T47D (cell line): ENCODE data around the gene VWF.
A peak's percentile ranks its signal among the peaks of the same experiment; 100 is the strongest.
"Not testable (repeated sequence)": the region's sequence is repeated elsewhere in the genome, so short reads cannot be mapped to it uniquely, and the experiment has no call there.

Experiments
- DNase-seq, 2 experiments: peaks; one replicate each; pipeline versions ENCODE4 v3.0.0 to v3.0.0-alpha.2; 2011 to 2012; ENCODE audit warnings: low read depth in 1 of 2, low spot score in 1 of 2
- JUND ChIP-seq: IDR thresholded peaks from 2 replicates; pipeline ENCODE4 v1.6.1; 2012; ENCODE audit warnings: low read depth
- in situ Hi-C: cut with HindIII; loops from 2 replicates; pipeline ENCODE4 v1.10.0; 2016; ENCODE audit warnings: low sequenced_read_pairs, low pct_unique_long_range_greater_than_20kb

VWF gene

DNA sequence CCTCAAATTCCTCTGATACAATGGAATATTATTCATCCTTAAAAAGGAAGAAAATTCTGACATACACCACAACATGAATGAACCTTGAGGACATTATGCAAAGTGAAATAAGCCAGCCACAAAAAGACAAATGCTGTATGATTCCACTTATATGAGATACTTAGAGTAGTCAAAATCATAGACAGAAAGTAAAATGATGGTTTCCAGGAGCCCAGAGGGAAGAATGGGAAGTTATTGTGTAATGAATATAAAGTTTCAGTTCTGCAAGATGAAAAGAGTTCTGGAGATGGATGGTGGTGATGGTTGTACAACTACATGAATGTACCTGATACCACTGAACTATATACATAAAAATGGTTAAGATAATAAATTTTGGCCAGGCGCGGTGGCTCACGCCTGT lies 18.3 kb downstream of the VWF start:
- DNase-seq, result no peak
- TF ChIP-seq JUND, result no peak
- in situ Hi-C loops, result no loop called here

DNA sequence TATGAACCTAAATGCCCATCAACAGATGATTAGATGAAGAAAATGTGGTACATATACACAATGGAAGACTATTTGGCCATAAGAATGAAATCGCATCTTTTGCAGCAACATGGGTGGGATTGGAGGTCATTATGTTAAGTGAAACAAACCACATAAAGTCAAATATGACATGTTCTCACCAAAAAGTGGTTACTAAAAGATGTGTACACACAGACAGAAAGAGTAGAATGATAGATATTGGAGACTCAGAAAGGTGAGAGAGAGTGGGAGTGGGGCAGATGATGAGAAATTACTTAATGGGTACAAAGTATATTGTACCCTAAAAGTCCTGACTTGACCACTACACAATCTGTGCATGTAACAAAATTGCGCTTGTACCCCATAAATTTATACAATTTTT lies 19.6 kb downstream of the VWF start:
- DNase-seq, result no peak
- TF ChIP-seq JUND, result no peak
- in situ Hi-C loops, result no loop called here

DNA sequence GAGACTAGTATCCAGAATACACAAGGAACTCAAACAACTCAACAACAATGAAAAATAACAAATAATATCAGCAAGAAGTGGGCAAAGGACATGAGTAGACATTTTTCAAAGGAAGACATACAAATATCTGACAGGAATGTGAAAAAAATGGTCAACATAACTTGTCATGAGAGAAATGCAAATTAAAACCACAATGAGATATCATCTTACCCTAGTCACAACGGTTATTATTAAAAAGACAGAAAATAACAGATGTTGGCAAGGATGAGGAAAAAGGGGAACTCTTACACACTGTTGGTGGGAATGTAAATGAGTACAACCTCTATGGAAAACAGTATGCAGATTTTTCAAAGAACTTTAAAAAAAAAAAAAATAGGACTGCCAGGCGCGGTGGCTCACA lies 20.4 kb downstream of the VWF start:
- in situ Hi-C loops, result no loop called here
- no peak for DNase-seq

DNA sequence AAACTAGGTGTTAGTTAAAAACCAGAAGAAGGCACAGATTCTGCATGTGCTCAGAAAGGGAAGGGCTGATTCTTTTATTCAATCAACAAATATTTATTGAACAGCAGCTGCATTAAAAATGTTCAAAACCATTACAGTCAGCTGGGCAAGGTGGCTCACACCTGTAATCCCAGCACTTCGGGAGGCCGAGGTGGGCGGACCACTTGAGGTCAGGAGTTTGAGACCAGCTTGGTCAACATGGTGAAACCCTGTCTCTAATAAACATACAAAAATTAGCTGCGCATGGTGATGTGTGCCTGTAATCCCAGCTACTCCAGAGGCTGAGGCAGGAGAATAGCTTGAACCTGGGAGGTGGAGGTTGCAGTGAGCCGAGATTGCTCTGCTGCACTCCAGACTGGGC lies 22.4 kb downstream of the VWF start:
- in situ Hi-C loops, DNase-seq: not testable (repeated sequence)

More for the DNA sequence above, 20.4 kb downstream of the VWF start:
- no peak for TF ChIP-seq JUND

DNA sequence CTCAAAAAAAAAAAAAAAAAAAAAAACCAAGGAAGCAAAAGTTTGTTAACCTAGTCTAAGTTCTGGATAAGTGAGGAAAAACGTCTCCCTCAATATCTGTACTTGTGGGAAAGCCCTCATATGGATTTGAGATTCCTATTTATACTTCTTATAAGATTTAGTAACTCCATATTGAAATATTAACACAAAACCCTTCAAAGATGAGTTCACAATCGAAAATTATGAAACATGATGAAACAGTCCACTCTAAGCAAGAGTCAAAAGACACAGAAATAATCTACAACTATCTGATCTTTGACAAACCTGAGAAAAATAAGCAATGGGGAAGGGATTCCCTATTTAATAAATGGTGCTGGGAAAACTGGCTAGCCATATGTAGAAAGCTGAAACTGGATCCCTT lies 25.2 kb downstream of the VWF start:
- no peak for DNase-seq
- TF ChIP-seq JUND, result no peak
- in situ Hi-C loops, result no loop called here

DNA sequence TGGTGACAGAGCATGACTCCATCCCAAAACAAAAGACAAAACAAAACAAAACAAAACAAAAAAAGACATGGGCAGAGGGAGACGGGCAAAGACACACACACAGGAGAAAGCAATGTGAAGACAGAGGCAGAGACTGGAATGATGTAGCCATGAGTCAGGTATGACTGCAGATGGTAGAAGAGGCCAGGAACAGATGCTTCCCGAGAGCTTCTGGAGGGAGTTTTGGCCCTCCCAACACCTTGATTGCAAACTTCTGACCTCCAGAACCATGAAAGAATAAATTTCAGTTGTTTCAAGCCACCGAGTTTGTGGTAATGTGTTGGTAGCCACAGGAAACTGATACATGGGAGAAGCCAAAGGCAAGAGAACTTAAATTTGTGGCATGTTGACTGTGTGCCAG lies 27.1 kb downstream of the VWF start:
- in situ Hi-C loops, result no loop called here
- DNase-seq, result no peak
- TF ChIP-seq JUND, result no peak

DNA sequence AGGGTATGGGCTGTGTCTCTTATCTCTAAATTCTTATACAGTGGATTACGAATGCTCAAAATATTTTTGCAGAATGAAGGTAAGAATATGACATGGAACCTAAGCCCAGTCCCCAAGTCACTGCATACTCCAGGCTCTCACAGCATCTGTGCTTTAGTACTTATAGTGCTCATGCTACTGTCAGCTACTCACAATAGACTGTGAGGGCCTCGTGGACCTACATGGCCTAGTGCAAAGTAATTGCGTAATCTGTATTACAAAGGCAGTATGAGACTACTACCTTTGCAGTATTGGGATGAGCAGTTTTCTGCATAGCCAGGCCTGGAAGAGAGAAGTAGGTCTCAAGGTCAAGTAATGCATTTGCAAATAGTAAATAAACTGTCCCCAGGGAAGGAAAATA lies 27.9 kb downstream of the VWF start:
- in situ Hi-C loops, result no loop called here
- no peak for TF ChIP-seq JUND
- DNase-seq, result no peak

DNA sequence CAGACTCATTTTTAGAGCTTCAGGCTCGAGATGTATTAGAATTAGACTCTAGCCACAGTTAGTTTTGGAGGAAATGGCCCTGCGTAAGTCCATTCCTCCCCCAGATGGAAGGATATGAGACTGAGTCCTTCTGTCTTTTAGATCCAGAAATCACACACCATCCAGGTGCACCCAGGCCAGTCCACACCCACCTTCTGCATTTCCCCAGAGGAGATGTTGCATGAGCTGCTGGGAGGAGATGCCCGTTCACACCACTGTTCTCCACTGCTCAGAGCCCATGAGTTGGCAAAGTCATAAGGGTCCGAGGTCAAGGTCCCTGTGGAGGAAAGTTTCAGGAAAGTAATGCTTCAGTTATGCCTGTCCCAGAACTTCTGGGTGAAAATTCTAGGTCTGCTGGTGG lies 29.2 kb downstream of the VWF start:
- DNase-seq, result no peak
- no peak for TF ChIP-seq JUND
- in situ Hi-C loops, result no loop called here

DNA sequence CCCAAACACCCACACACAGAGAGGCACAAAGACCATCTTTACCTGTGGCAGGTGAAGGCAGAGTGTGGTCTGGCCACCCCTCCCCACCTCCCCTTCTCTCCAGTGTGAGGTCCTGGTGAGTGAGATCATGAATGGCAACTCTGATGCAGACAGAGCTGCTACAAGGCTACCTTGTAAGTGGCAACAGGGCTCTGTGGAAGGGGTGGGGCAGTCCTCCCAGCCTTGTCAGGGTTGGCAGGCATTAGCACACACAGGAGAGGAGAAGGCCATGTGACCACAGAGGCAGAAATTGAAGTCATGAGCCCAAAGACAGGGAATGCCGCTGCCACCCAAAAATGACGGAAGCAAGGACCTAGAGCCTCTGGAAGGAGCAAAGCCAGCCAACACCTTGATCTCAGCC lies 30.7 kb downstream of the VWF start:
- in situ Hi-C loops, result no loop called here
- no peak for TF ChIP-seq JUND
- DNase-seq, result no peak

DNA sequence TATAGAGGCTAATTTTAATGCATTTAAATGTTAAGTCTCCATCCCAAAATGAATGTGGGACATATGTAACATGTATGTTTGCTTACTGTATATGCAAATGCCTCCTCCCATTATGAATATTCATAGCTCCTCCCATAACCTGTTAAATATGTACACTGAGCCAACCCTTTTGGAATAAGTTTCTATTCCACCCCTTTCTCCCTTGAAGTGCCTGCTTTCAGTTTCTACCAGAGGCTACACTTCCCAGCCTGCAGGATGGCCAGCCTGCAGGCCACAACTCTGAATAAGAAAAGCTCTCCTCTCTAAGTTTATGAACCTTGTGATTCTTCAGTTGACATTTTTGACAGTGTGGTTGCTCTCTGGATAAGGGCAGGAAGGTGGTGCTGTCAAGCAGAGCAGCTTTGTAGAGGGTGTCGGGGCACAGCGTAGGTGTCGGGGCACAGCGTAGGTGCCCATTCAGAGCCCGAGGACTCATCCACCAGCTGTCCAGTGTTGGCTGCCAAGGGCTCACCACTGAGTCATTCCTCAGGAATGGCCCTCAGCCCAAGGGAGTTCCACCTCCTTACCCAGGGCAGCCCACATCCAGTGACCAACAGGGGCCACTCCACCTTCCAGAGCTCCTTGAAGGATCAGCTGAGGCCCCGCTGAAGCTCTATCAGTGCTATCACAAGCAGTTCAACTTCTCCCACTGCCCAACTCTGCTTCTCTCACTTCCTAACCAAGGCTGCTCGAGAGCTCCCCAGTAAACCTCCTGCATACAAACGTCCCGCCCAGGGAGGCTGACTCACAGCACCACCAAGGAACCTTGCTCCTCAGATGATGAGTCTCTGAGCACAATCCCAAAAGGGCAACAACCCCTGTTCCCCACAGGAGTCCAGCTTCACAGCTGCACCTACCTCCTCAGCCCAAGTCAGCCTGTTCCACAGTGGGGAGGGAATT lies 31.4 kb downstream of the VWF start:
- no peak for TF ChIP-seq JUND
- peak in 1 of 2 experiments; percentile 46 for DNase-seq
- in situ Hi-C loops, result no loop called here

DNA sequence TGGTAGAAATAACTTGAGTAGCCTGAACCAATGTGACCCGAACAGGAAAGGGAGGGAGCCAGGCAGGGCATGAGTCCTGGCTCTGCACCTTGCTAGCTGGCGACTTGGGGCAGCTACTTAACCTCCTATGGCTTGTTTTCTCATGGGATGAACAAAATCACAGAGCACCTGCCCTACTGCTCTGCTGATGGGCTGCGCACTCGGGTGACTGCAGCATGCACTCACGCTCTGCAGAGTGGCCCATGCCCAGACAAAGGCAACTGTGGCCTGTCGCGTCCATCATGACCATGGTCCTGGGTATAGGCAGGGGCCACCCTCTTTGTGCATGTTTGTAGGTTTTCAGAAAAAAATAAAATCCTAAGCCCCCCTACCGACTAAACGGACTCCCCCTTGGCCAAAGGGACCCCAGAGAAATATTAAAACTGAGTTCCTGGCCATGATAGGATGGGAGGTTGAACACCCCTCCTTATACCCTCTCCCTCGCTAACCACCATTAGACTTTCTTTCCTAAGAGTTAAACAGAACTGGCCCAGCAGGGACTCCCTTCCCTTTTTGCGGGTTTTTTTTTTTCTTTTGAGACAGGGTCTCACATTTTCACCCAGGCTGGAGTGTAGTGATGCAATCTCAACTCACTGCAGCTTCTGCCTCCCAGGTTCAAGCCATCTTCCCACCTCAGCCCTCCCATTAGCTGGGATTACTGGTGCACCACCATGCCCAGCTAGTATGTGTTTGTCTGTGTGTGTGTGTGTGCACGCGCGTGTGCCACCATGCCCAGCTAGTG lies 32.5 kb downstream of the VWF start:
- in situ Hi-C loops, result no loop called here
- no peak for DNase-seq
- TF ChIP-seq JUND, result no peak

DNA sequence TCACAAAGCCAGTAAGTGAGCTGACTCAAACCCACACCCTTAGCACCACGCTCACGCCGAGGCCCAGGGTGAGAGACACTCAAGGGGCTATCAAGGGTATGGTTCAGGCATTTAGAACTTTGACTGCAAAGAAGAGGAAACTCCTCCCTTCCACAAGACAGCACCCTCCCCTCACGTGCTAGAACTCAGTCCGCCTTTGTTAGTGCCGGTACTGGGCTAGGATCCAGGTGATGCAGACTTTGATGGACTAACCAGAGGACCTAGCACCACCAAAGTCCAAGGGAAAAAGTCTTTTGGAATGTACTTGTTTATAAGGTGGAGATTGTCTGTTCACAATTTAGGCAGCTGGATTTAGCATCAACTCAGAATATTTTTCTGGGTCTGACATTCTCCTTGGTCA lies 33.7 kb downstream of the VWF start:
- TF ChIP-seq JUND, result no peak
- DNase-seq, result no peak
- in situ Hi-C loops, result no loop called here

DNA sequence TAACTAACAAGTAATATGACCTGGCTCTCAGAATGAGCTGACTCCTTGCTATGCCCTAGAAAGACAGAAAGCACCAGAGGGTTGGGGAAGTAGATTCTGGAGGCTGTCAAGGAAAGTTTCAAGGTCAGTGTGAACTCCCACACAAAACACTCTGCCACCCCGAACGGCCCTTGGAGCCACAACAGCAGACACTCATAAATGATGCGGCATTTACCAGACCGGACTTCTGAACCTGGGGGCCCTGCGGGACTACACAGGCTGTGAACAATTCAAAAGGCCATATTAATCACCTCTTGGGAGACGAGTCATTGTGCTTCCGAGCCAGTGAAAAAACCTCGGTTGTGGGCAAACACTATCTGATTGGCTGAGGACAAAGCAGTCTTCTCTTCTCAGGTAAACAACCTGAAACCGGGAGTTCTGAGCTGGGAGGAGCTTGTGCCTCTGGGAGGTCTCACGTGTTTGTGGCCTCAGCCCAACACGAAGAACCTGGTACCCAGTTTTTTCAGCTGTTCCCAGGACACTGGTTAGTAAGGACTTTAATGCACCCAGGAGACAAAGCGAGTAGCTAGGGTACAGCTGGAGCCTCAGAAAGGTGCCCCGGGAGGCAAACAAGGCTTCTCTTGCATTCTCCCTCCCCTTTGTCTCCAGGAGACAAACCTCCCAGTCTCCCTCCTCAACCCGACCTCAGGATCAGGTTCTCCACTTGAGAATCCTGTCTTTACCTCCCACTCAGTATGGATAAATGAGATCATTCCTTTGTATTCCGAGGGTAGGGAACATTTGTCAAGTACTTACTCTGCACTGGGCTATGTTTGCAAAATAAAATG lies 35.3 kb downstream of the VWF start:
- in situ Hi-C loops, result no loop called here
- no peak for TF ChIP-seq JUND
- DNase-seq, result peak; percentile 32 to 66
